Fibroblast of skin of left quadriceps (primary cell): ENCODE data around the gene ZPBP.

Experiments
- DNase-seq, 2 experiments: peaks; one replicate each; pipeline ENCODE4 v3.0.0-alpha.2; 2013; ENCODE audit warnings: low read depth in 2 of 2

ZPBP gene

DNA sequence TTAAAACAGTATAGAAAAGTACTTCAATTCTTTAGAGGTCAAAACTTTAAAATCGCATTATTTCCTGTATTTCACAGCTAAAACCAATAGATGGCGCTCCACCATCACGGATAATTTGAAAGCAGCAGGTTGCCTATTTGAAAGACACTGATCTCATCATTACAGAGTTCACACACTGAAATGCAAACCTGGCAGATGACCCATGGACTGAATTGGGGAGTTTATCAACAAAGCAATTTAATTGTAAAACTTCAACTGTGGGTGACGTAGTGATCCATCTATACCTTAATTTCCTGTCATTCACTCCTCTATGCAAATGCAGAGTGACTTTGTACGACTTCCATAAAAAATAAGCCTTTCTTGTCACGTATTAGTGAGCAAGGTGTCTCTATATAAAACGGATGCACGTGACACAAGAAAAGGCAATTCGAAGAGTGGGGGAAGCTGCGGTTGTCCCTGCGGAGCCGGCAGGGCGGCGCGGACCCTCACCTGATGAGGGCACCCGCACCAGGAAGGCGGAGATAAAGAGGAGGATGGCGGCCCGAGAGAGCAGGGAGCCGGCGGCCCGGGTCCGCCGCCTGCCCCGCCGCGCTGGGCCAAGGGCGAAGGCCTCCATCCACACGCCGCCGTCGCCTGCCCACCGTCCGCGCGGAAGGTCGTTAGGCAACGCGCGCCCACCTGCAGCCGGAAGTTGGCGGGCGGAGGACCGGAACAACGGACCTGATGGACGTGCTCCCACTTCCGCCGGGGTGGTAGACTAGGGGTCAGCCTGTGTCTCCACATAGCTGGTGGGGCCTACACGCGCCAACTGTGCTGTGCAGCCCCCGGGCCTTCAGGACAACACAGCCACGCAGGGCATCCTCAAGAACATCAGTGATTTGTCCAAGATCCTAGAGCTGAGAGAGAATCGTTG is at the start of gene ZPBP:
Gene ZPBP, minus strand, starts transcription at position 668 of the 913 bp plus-strand sequence. Its CDS starts 52 bp downstream, at position 616.
- DNase-seq, result peak; percentile 9 to 12

DNA sequence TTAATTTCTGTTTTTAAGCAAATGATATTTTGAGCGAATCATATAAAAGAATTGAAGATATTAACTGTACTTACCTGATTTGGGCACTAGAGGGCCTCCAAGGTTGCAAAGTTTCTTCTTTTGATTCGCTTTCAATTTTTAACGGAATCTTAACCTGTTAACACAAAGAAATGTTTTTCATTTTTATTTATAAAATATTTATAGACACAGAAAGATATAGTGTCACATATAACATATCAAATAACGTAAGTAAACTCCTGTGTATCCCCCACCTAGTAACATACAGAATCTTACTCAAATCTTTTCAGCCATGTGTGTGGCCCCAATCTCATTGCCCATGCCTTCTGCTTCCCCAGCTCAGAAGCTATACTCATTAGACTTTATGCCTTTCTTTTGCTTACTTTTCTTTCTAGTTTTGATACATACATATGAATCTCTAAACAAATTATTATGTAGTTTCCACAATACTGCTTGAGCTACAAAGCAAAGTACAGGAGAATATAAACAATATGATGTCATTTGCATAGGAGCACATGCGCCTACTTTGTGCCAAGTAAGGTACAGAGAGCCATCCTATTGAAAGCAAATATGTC is 49.5 kb upstream of the ZPBP start:
- peak; percentile 5 to 10 for DNase-seq

DNA sequence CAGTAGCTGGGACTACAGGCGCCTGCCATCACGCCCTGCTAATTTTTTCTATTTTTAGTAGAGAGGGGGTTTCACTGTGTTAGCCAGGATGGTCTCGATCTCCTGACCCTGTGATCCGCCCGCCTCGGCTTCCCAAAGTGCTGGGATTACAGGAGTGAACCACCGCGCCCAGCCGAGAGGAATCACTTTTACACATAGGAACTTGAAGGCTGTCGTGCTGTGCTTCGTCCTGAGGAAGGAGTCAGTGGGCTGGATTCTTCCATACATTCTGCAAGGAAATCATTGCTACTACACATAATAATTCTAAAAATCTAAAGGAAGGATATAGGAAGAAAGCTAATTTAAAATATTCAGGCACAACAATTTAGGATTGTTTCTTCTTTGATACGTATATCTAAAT is 48.8 kb upstream of the ZPBP start:
- DNase-seq, result no peak

- DNase-seq, result no peak
Measured at GRCh38 chr7:50141131-50141530, 48.1 kb upstream of the ZPBP start.

DNA sequence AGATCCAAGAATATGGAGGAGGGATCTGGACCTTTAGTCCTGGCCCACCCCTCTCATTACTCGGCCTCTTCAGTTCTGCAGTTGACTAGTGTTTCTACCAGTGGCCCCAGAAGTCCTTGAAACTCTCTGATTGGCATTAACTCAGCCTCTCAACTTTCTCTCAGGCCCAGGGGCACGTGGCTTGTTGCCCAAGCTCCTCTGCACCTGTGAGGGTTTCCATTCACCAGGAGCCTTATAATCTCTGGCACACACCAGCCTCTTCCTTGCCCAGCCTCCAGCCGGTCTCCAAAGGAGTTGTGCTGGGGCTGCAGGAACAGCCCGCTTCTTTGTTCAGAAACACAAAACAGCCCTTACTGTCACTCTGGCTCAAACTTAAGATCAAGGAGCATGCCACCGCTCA is 47.6 kb upstream of the ZPBP start:
- no peak for DNase-seq

- no peak for DNase-seq
Measured at GRCh38 chr7:50138101-50138500, 45.1 kb upstream of the ZPBP start.

DNA sequence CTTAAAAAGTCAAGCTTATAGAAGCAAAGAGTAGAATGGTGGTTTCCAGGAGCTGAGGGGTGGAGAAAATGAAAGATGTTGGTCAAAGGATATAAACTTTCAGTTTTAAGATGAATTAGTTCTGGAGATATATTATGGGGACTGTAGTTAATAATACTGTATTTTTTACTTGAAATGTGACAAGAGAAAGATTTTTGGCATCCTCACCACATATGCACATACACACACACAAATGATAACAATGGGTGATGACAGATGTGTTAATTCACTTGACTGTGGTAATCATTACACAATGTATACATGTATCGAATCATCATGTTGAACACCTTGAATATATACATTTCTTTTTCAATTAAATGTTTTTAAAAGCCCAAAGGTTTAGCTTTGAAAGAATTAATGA is 32.7 kb upstream of the ZPBP start:
- DNase-seq, result no peak

GRCh38 chr7:50121286-50121685 is 28.2 kb upstream of the ZPBP start:
- no peak for DNase-seq

DNA sequence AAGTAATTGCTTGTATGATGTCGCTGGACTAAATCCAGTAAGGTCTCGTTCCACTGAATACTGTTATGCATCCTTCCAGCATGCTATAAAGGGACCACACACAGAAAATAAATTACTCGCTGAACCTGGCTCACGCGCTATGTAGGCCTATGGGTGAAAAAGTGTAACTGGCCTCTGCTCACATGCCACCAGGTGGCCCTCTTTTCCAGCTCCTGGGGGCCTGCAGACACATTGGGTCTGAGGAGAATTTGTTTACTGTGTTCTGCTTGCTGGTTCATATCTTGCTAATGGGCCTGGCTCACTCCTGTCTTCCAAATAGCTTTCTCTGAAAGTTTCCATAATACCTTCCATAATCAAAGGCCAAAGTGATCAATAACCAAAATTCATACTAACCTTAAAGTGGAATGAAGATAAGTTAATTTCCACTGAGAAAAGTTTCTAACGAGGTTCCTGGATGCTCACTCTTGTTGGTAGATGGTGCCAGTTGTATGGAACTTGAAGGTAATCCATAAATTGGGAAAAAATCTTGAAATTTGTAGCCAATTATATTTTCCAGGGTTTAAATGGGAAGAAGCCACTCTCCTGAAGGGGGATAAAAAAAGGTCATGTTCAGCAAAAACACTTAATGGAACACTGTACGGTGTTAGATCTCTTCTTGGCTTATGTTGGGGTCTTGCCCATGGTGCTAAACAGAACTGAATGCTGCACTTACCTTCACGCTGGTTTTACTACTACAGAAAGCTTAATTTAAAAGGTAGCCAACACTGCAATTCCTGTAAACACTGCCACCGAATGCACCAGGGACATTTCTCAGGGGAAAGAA is 27.0 kb upstream of the ZPBP start:
- no peak for DNase-seq

DNA sequence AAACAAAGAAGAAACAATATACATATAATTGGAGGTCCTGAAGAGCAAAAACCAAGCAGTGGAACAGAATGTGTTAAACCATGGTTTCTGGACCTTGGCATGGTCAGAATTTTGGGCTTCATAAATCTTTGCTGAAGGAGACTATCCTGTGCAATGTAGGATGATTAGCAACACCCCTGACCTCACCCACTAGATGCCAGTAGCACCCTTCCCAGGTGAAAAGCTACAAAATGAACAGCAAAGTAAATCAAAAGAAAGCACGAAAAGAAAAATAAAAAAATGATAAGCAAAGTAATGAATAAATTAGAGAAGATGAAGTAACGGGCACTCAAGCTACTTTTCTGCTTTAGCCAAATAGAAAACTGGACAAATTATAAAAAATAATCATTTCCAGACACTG is 19.2 kb upstream of the ZPBP start:
- no peak for DNase-seq

DNA sequence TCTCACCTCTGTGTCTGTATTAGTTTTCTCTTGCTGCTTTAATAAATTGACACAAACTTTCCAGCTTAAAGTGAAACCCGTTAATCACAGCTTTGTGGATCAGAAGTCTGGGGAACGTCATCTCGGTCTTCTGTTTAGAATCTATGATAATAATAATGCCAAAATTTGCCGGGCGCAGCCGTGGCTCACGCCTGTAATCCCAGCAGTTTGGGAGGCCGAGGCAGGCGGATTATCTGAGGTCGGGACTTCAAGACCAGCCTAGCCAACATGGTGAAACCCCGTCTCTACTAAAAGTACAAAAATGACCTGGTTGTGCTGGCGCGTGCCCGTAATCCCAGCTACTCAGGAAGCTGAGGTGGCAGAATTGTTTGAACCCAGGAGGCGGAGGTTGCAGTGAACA is 8.8 kb upstream of the ZPBP start:
- no peak for DNase-seq

DNA sequence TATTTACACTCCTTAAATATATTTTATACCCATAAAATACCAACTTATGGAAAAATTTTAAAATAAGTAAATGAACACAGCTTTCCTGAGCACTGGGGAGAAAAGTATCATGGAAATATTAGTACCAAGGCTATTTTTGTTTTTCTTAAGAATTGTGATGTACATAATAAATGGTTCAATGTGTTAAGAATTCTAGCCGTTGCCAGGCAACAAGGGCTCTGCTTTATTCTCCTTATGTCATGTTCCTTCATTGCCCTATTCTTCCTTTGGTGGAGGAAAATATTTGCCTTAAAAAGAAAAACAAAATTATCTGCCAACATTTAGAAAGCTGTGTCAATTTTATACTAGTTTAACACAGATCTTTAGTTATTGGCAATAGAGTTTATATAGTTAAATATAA is 2.6 kb upstream of the ZPBP start:
- no peak for DNase-seq

- DNase-seq, result no peak
Measured at GRCh38 chr7:50088463-50089129, 4.5 kb downstream of the ZPBP start.

GRCh38 chr7:50085344-50085743 is 7.7 kb downstream of the ZPBP start:
- no peak for DNase-seq

- no peak for DNase-seq
Measured at GRCh38 chr7:50073093-50073492, 20.0 kb downstream of the ZPBP start.

DNA sequence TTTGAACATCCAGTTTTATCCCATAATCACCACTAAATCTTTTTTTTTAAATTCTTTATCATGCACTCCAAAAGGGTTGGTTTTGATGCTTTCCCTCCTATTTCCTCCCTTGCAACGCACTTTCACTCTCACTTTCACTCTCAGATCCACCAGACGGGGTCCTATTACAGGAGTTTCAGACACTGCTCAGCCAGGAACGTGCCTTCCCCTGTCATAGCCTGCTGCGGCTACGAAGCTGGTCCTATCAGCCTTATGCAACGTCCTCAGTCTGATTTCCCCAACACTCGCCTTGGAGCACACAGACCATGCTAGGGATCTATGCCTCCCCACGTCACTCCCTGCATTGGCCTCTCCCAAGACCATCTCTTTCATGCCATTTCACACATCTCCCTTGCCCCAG is 23.4 kb downstream of the ZPBP start:
- DNase-seq, result no peak

DNA sequence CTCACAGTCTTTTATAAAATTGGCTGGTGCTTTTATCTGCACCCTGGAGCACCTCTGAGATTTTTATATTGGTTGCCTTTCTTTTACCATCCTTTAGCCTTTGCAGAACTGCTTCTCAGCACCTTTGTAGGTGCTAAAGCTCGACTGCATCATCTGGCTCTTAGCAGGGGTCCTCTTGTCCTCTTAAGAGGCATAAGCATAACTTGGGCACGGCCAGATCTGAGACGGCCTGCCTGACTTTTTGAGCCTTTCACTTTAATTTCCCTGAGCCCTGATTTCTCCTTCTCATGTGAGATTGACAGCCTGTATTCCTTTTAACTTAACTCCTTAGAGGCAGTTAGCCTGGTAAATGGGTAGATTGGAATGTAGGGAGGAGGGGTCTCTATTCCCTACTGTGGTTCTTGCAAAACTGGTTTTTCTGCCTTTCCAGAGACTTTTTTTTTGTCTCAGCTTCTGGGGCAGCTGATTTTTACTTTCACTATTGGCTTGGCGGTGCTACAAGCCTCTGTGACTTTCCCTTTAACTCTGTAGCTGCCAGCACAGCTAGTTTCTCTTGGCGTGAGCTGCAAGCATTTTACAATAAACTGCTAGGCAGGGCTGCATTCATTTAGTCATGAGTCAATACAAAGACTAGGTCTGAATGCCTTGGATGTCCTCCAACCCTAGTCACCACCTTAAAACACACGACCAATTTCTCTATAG is 24.0 kb downstream of the ZPBP start:
- no peak for DNase-seq

DNA sequence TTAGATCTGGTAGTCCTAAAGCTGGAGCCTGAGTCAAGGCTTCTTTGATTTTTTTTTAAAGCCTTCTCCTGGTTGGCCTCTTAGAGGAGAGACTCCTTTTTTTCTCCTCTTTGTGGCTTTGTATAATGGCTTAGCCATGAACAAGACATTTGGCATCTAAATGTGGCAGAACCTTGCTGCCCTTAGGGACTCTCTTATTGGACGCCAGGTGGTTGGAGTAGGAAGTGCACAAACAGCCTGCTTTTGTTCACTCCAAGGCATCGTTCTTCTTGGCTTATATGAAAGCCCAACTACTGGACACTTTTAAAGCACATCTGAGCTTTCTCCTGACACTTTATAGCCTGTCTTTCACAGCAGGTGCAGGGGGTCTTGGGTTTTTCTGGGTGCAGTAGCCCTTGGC is 25.0 kb downstream of the ZPBP start:
- DNase-seq, result no peak

DNA sequence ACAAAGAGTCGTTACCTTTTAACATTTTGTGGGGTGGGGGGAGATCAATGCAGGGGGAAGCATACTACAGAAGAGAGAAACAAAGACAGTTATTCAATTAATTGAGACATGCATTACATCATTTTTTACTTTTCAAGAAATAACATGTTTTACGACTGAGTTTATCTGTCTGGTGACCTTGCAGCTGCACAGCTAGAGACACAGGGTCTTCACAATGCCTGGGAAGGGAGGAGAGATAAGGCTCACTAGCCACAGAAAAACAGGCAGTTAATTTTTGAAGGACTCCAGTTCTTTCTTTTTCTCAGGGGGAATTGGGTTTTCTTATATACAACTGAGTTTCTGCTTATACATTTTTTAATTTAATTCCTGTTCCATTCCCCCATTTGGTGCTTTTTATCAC is 30.1 kb downstream of the ZPBP start:
- DNase-seq, result no peak

DNA sequence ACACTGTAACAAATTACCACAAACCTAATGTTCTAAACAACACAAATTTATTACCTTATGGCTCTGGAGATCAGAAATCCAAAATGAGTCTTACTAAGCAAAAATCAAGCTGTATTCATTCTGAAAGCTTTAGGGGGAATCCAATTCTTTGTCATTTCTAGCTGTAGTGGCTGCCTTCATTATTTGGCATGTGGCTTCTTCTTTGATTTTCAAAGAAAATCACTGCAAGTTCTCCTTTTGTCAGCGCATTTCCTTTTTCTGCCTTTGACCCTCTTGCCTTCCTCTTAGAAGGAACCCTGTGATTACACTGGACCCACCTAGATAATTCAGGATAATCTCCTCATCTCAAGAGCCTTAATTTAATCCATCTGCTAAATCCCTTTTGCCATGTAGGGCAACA is 36.9 kb downstream of the ZPBP start:
- no peak for DNase-seq

DNA sequence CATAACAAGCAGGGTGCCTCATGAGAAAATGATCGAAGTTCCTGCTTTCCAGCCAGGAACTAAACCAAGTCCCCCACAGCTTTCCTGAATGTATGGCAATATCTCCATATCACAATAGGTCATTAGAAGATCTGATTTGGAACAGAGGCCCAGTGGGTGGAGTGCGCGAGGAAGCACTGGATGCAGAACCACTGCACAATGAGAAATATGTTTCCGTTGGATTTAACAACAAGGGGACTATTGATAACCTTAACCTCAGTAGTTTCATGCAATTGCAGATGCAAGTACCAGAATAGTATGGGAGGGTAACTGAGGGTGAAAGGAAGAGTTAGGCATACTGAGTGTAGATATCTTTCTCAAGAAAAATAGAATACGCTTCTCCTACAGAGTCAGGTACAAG is 45.3 kb downstream of the ZPBP start:
- DNase-seq, result no peak
